HG02840 (cell line): ENCODE data around the gene L3MBTL3.
A peak's percentile ranks its signal among the peaks of the same experiment; 100 is the strongest.
"Not testable (repeated sequence)": the region's sequence is repeated elsewhere in the genome, so short reads cannot be mapped to it uniquely, and the experiment has no call there.

Experiments
- ATAC-seq: cut with Tn5 transposase; IDR thresholded peaks from one replicate; pipeline ENCODE4 v1.9.1; 2021; ENCODE audit warnings: mild to moderate bottlenecking, moderate library complexity, moderate number of reproducible peaks; ENCODE audit not compliant: unreplicated experiment, low FRiP score

The L3MBTL3 gene

GRCh38 chr6:130069485-130069884, 51.1 kb downstream of the L3MBTL3 start:
- ATAC-seq = no peak

- ATAC-seq = no peak
Observed at GRCh38 chr6:130070326-130070725, 51.9 kb downstream of the L3MBTL3 start.

GRCh38 chr6:130070792-130071191, 52.4 kb downstream of the L3MBTL3 start:
- no peak for ATAC-seq

- no peak for ATAC-seq
Observed at GRCh38 chr6:130075879-130076460, 57.6 kb downstream of the L3MBTL3 start.

GRCh38 chr6:130076512-130076911, 58.1 kb downstream of the L3MBTL3 start:
- no peak for ATAC-seq

- no peak for ATAC-seq
Observed at GRCh38 chr6:130090796-130091195, 72.4 kb downstream of the L3MBTL3 start.

- ATAC-seq = no peak
Observed at GRCh38 chr6:130093546-130093945, 75.2 kb downstream of the L3MBTL3 start.

GRCh38 chr6:130098317-130098716, 79.9 kb downstream of the L3MBTL3 start:
- no peak for ATAC-seq

GRCh38 chr6:130099119-130099518, 80.7 kb downstream of the L3MBTL3 start:
- no peak for ATAC-seq

- peak; percentile 71 for ATAC-seq
Observed at GRCh38 chr6:130105996-130106704, 87.8 kb downstream of the L3MBTL3 start.

- no peak for ATAC-seq
Observed at GRCh38 chr6:130107710-130108109, 89.3 kb downstream of the L3MBTL3 start.

- ATAC-seq = no peak
Observed at GRCh38 chr6:130111031-130111430, 92.7 kb downstream of the L3MBTL3 start.

GRCh38 chr6:130113201-130113710, 94.9 kb downstream of the L3MBTL3 start:
- no peak for ATAC-seq

GRCh38 chr6:130115036-130115435, 96.7 kb downstream of the L3MBTL3 start:
- peak; percentile 86 for ATAC-seq

- ATAC-seq = no peak
Observed at GRCh38 chr6:130116273-130116672, 97.9 kb downstream of the L3MBTL3 start.

GRCh38 chr6:130117187-130117701, 98.9 kb downstream of the L3MBTL3 start:
- not testable (repeated sequence) for ATAC-seq

- ATAC-seq = no peak
Observed at GRCh38 chr6:130118236-130118635, 99.9 kb downstream of the L3MBTL3 start.

GRCh38 chr6:130119211-130119610, 100.8 kb downstream of the L3MBTL3 start:
- ATAC-seq = no peak

- no peak for ATAC-seq
Observed at GRCh38 chr6:130120731-130121130, 102.3 kb downstream of the L3MBTL3 start.

GRCh38 chr6:130122243-130122642, 103.9 kb downstream of the L3MBTL3 start:
- no peak for ATAC-seq

GRCh38 chr6:130127195-130127594, 108.8 kb downstream of the L3MBTL3 start:
- no peak for ATAC-seq

- ATAC-seq = no peak
Observed at GRCh38 chr6:130128326-130128725, 109.9 kb downstream of the L3MBTL3 start.
